Trophoblast cell (in vitro differentiated cells and primary cell): ENCODE data around the gene SMTN.

Source experiments
- DNase-seq, 2 donors: peaks; one replicate each; pipeline ENCODE4 v3.0.0-alpha.2; 2016
- H2AFZ ChIP-seq: 2 replicates; pipeline ENCODE4 v1.6.1; 2013; ENCODE audit warnings: low read length, moderate library complexity, mild to moderate bottlenecking; ENCODE audit not compliant: insufficient read depth, poor library complexity
- H2AK5ac ChIP-seq: 2 replicates; pipeline ENCODE4 v1.6.1; 2013; ENCODE audit warnings: mild to moderate bottlenecking, low read length
- H2BK120ac ChIP-seq: 2 replicates; pipeline ENCODE4 v1.6.1; 2013; ENCODE audit warnings: low read length, mild to moderate bottlenecking, moderate library complexity; ENCODE audit not compliant: insufficient read depth, poor library complexity
- H2BK12ac ChIP-seq: 2 replicates; pipeline ENCODE4 v1.6.1; 2013; ENCODE audit warnings: mild to moderate bottlenecking, low read length, moderate library complexity
- H2BK5ac ChIP-seq: 2 replicates; pipeline ENCODE4 v1.6.1; 2013; ENCODE audit warnings: low read length, low read depth, moderate library complexity, mild to moderate bottlenecking; ENCODE audit not compliant: poor library complexity
- H3K14ac ChIP-seq: 2 replicates; pipeline ENCODE4 v1.6.1; 2013; ENCODE audit warnings: mild to moderate bottlenecking, low read length
- H3K18ac ChIP-seq: 2 replicates; pipeline ENCODE4 v1.6.1; 2013; ENCODE audit warnings: mild to moderate bottlenecking, low read length
- H3K23ac ChIP-seq: 2 replicates; pipeline ENCODE4 v1.6.1; 2013; ENCODE audit warnings: low read length
- H3K27ac ChIP-seq: 2 replicates; pipeline ENCODE4 v1.5.1; 2013; ENCODE audit warnings: low read depth, mild to moderate bottlenecking, inconsistent platforms, low read length, moderate library complexity
- H3K27me3 ChIP-seq: 2 replicates; pipeline ENCODE4 v1.6.1; 2013; ENCODE audit warnings: inconsistent platforms, mild to moderate bottlenecking, low read length, moderate library complexity; ENCODE audit not compliant: insufficient read depth
- H3K36me3 ChIP-seq, 2 experiments: 1 replicate in 1 of 2; 2 replicates in 1 of 2; pipeline ENCODE4 v1.6.1; 2013; ENCODE audit warnings: low read length in 2 of 2, mild to moderate bottlenecking in 2 of 2, moderate library complexity in 1 of 2; ENCODE audit not compliant: insufficient read depth in 2 of 2, control insufficient read depth in 1 of 2
- H3K4ac ChIP-seq: 2 replicates; pipeline ENCODE4 v1.6.1; 2013; ENCODE audit warnings: low read depth, mild to moderate bottlenecking, low read length, moderate library complexity
- H3K4me1 ChIP-seq, 2 experiments: 1 replicate in 1 of 2; 2 replicates in 1 of 2; pipeline ENCODE4 v1.6.1; 2013; ENCODE audit warnings: low read length in 2 of 2, mild to moderate bottlenecking in 2 of 2, moderate library complexity in 1 of 2; ENCODE audit not compliant: insufficient read depth in 2 of 2, control insufficient read depth in 1 of 2
- H3K4me2 ChIP-seq: 2 replicates; pipeline ENCODE4 v1.6.1; 2013; ENCODE audit warnings: inconsistent platforms, mild to moderate bottlenecking, low read length, moderate library complexity
- H3K4me3 ChIP-seq: 2 replicates; pipeline ENCODE4 v1.5.1; 2013; ENCODE audit warnings: mild to moderate bottlenecking, low read depth, low read length, inconsistent platforms
- H3K79me1 ChIP-seq: one replicate; pipeline ENCODE4 v1.6.1; 2013; ENCODE audit warnings: low read length
- H3K79me2 ChIP-seq: 2 replicates; pipeline ENCODE4 v1.6.1; 2013; ENCODE audit warnings: low read length, mild to moderate bottlenecking; ENCODE audit not compliant: control insufficient read depth, insufficient read depth, poor library complexity
- H3K9ac ChIP-seq: 2 replicates; pipeline ENCODE4 v1.6.1; 2013; ENCODE audit warnings: mild to moderate bottlenecking, low read length
- H3K9me3 ChIP-seq: 2 replicates; pipeline ENCODE4 v1.6.1; 2013; ENCODE audit warnings: low read depth, mild to moderate bottlenecking, control low read depth, inconsistent platforms, low read length; ENCODE audit not compliant: insufficient read depth
- H4K12ac ChIP-seq: 2 replicates; pipeline ENCODE4 v1.6.1; 2013; ENCODE audit warnings: low read depth, mild to moderate bottlenecking, low read length, moderate library complexity
- H4K8ac ChIP-seq: 2 replicates; pipeline ENCODE4 v1.6.1; 2013; ENCODE audit warnings: low read depth, mild to moderate bottlenecking, low read length, moderate library complexity
- H4K91ac ChIP-seq: one replicate; pipeline ENCODE4 v1.6.1; 2013; ENCODE audit warnings: low read depth, mild to moderate bottlenecking, low read length, moderate library complexity
- WGBS: extraction: QIAGEN DNeasy Blood & Tissue Kit; methylation state at CpG from one replicate; pipeline ENCODE4 v1.1.7; 2013; ENCODE audit warnings: missing lambda C conversion rate; ENCODE audit not compliant: insufficient read length, insufficient coverage; ENCODE audit errors: extremely low coverage; 5-methylcytosine and 5-hydroxymethylcytosine counted together

Gene SMTN

GRCh38 chr22:31048570-31048969 lies 32.5 kb upstream of the SMTN start:
- H3K27ac ChIP-seq: no peak overlapping the region
- no peak overlapping the region for H2BK5ac ChIP-seq
- H3K4me1 ChIP-seq: peaks cover 10 to 14% of the 10 kb centered on the region in 2 experiments
- no peaks in the 10 kb centered on the region for H3K9me3 ChIP-seq
- no peak overlapping the region for H2BK120ac ChIP-seq
- WGBS: no CpG with 5 or more reads among the region's 4 CpGs
- no peak overlapping the region for H3K4ac ChIP-seq
- no peak overlapping the region for H3K23ac ChIP-seq
- no peak overlapping the region for H3K9ac ChIP-seq
- H3K36me3 ChIP-seq: no peaks in the 10 kb centered on the region
- H3K18ac ChIP-seq: no peak overlapping the region
- H4K91ac ChIP-seq: no peak overlapping the region
- H2AK5ac ChIP-seq: no peak overlapping the region
- DNase-seq: no peak
- peaks cover 1% of the 10 kb centered on the region for H3K79me1 ChIP-seq
- no peak overlapping the region for H3K14ac ChIP-seq
- H3K27me3 ChIP-seq: no peaks in the 10 kb centered on the region
- H3K4me3 ChIP-seq: no peak overlapping the region
- no peak overlapping the region for H4K12ac ChIP-seq
- H2AFZ ChIP-seq: no peak overlapping the region
- H4K8ac ChIP-seq: no peak overlapping the region
- no peaks in the 10 kb centered on the region for H3K79me2 ChIP-seq
- H3K4me2 ChIP-seq: no peak overlapping the region
- H2BK12ac ChIP-seq: no peak overlapping the region

- Histone ChIP-seq H4K91ac (no peak overlapping the region), H2AFZ (no peak overlapping the region)
These were observed 31.2 kb upstream of the SMTN start for GRCh38 chr22:31049815-31050420.

GRCh38 chr22:31055117-31055634 lies 25.9 kb upstream of the SMTN start:
- H2AK5ac ChIP-seq: peak overlapping the region; percentile 71

More at GRCh38 chr22:31049815-31050420, 31.2 kb upstream of the SMTN start:
- DNase-seq: peak; percentile 66 to 91
- no peak overlapping the region for H3K23ac ChIP-seq
- H3K9me3 ChIP-seq: no peaks in the 10 kb centered on the region
- no peak overlapping the region for H2BK5ac ChIP-seq
- H3K27ac ChIP-seq: no peak overlapping the region
- H3K27me3 ChIP-seq: no peaks in the 10 kb centered on the region
- no peak overlapping the region for H2BK12ac ChIP-seq
- H3K9ac ChIP-seq: no peak overlapping the region
- no peak overlapping the region for H3K4ac ChIP-seq
- H3K14ac ChIP-seq: no peak overlapping the region
- H4K12ac ChIP-seq: no peak overlapping the region
- peaks cover 13 to 18% of the 10 kb centered on the region in 2 experiments for H3K4me1 ChIP-seq
- no peak overlapping the region for H3K4me3 ChIP-seq
- no peak overlapping the region for H2BK120ac ChIP-seq
- H3K79me1 ChIP-seq: peaks cover 6% of the 10 kb centered on the region
- no peak overlapping the region for H3K4me2 ChIP-seq
- H3K36me3 ChIP-seq: no peaks in the 10 kb centered on the region
- no peak overlapping the region for H2AK5ac ChIP-seq
- H3K18ac ChIP-seq: no peak overlapping the region
- H3K79me2 ChIP-seq: no peaks in the 10 kb centered on the region
- WGBS: no CpG with 5 or more reads among the region's 3 CpGs
- no peak overlapping the region for H4K8ac ChIP-seq

GRCh38 chr22:31055635-31056159 lies 25.4 kb upstream of the SMTN start:
- Histone ChIP-seq H3K27me3 (no peaks in the 10 kb centered on the region), H3K4me2 (peak overlapping the region; percentile 18), H3K79me2 (peaks cover 1% of the 10 kb centered on the region), H2BK120ac (peak overlapping the region; percentile 61), H4K8ac (peak overlapping the region; percentile 63), H3K18ac (peak overlapping the region; percentile 73), H2AFZ (no peak overlapping the region), H3K27ac (peak overlapping the region; percentile 68), H3K4me1 (peaks cover 25 to 30% of the 10 kb centered on the region in 2 experiments), H4K91ac (peak overlapping the region; percentile 84), H2BK5ac (peak overlapping the region; percentile 82), H2BK12ac (peak overlapping the region; percentile 64), H3K4me3 (no peak overlapping the region), H3K9me3 (no peaks in the 10 kb centered on the region), H3K14ac (no peak overlapping the region), H3K23ac (no peak overlapping the region), H3K9ac (no peak overlapping the region), H3K79me1 (peaks cover 25% of the 10 kb centered on the region), H3K4ac (no peak overlapping the region), H3K36me3 (no peaks in the 10 kb centered on the region), H2AK5ac (no peak overlapping the region), H4K12ac (no peak overlapping the region)
- no CpG with 5 or more reads among the region's 13 CpGs for WGBS
- DNase-seq: peak; percentile 94 to 97

More at GRCh38 chr22:31055117-31055634, 25.9 kb upstream of the SMTN start:
- H3K23ac ChIP-seq: no peak overlapping the region
- no peaks in the 10 kb centered on the region for H3K27me3 ChIP-seq
- no peaks in the 10 kb centered on the region for H3K36me3 ChIP-seq
- no peak overlapping the region for H3K4me3 ChIP-seq
- H2BK5ac ChIP-seq: peak overlapping the region; percentile 90
- peak overlapping the region; percentile 18 for H3K4me2 ChIP-seq
- peak overlapping the region; percentile 98 for H4K91ac ChIP-seq
- peak overlapping the region; percentile 74 for H4K8ac ChIP-seq
- no peaks in the 10 kb centered on the region for H3K9me3 ChIP-seq
- H3K27ac ChIP-seq: peak overlapping the region; percentile 60
- H3K4me1 ChIP-seq: peaks cover 24 to 30% of the 10 kb centered on the region in 2 experiments
- peak overlapping the region; percentile 80 for H3K18ac ChIP-seq
- H3K79me1 ChIP-seq: peaks cover 25% of the 10 kb centered on the region
- no peak overlapping the region for H3K9ac ChIP-seq
- H3K14ac ChIP-seq: peak overlapping the region; percentile 80
- peaks cover 1% of the 10 kb centered on the region for H3K79me2 ChIP-seq
- H2BK12ac ChIP-seq: peak overlapping the region; percentile 94
- peak overlapping the region; percentile 35 for H4K12ac ChIP-seq
- no CpG with 5 or more reads among the region's 5 CpGs for WGBS
- DNase-seq: no peak
- H3K4ac ChIP-seq: peak overlapping the region; percentile 71
- H2BK120ac ChIP-seq: peak overlapping the region; percentile 94
- H2AFZ ChIP-seq: peak overlapping the region; percentile 43
